ENCODE results near the gene ABCF2. TPM values are rescaled to one million over a fixed set of nuclear protein-coding genes. Genes with fewer than 3 reads are reported as not detected.

ABCF2 gene
- total and polyA plus RNA-seq, 2 of the 13 experiments (the other 11 are each of a cell fraction or from before 2014, with no cell fraction given), result 16.3 to 42.5 TPM

- TF ChIP-seq, protein P1, sequence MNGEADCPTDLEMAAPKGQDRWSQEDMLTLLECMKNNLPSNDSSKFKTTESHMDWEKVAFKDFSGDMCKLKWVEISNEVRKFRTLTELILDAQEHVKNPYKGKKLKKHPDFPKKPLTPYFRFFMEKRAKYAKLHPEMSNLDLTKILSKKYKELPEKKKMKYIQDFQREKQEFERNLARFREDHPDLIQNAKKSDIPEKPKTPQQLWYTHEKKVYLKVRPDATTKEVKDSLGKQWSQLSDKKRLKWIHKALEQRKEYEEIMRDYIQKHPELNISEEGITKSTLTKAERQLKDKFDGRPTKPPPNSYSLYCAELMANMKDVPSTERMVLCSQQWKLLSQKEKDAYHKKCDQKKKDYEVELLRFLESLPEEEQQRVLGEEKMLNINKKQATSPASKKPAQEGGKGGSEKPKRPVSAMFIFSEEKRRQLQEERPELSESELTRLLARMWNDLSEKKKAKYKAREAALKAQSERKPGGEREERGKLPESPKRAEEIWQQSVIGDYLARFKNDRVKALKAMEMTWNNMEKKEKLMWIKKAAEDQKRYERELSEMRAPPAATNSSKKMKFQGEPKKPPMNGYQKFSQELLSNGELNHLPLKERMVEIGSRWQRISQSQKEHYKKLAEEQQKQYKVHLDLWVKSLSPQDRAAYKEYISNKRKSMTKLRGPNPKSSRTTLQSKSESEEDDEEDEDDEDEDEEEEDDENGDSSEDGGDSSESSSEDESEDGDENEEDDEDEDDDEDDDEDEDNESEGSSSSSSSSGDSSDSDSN (CRISPR knock-in tag; IDR thresholded peaks at IDR 0.05), result no peak
- TF ChIP-seq ZNF430 (CRISPR knock-in tag; IDR thresholded peaks at IDR 0.05), result no peak
- TF ChIP-seq CENPBD1 (CRISPR knock-in tag; IDR thresholded peaks at IDR 0.05; ENCODE audit: borderline replicate concordance, low read depth), result no peak
- TF ChIP-seq ELK4 (CRISPR knock-in tag; IDR thresholded peaks at IDR 0.05; ENCODE audit: borderline replicate concordance), result no peak
- no peak for TF ChIP-seq ZMAT3 (CRISPR knock-in tag; conservative IDR thresholded peaks at IDR 0.05)
- TF ChIP-seq ZSCAN21 (CRISPR knock-in tag; IDR thresholded peaks at IDR 0.05; ENCODE audit: borderline replicate concordance), result no peak
- peak; percentile 33; the same call in 1 of the 2 replicates for TF ChIP-seq GABPB1 (CRISPR knock-in tag; IDR thresholded peaks at IDR 0.05)
- peak; percentile 61 for TF ChIP-seq RAD21 (CRISPR knock-in tag; IDR thresholded peaks at IDR 0.05)
- no peak for TF ChIP-seq NFRKB (IDR thresholded peaks at IDR 0.05)
- no peak for TF ChIP-seq CREB1 (IDR thresholded peaks at IDR 0.05)
- no peak for TF ChIP-seq CREB1 (CRISPR knock-in tag; IDR thresholded peaks at IDR 0.05)
- TF ChIP-seq ZNF605 (CRISPR knock-in tag; IDR thresholded peaks at IDR 0.05), result no peak
- no peak for TF ChIP-seq KLF15 (CRISPR knock-in tag; IDR thresholded peaks at IDR 0.05; ENCODE audit: borderline replicate concordance)
- TF ChIP-seq GLI4 (CRISPR knock-in tag; IDR thresholded peaks at IDR 0.05; ENCODE audit: borderline replicate concordance), result no peak
- TF ChIP-seq ZNF205 (CRISPR knock-in tag; IDR thresholded peaks at IDR 0.05), result no peak
- no peak for TF ChIP-seq MAF1 (CRISPR knock-in tag; IDR thresholded peaks at IDR 0.05; ENCODE audit: borderline replicate concordance)
- no peak for TF ChIP-seq PAX8 (CRISPR knock-in tag; IDR thresholded peaks at IDR 0.05; ENCODE audit: borderline replicate concordance)
- TF ChIP-seq ARID5B (CRISPR knock-in tag; IDR thresholded peaks at IDR 0.05), result no peak
- no peak for TF ChIP-seq ZNF546 (CRISPR knock-in tag; conservative IDR thresholded peaks at IDR 0.05)
- no peak for TF ChIP-seq SYNCRIP (IDR thresholded peaks at IDR 0.05; ENCODE audit: insufficient read depth, low read depth, low read length)
- no peak for TF ChIP-seq SP5 (CRISPR knock-in tag; IDR thresholded peaks at IDR 0.05; ENCODE audit: borderline replicate concordance, low read depth)
- TF ChIP-seq STAG1 (CRISPR knock-in tag; IDR thresholded peaks at IDR 0.05), result peak; percentile 29
- no peak for TF ChIP-seq CHD4 (IDR thresholded peaks at IDR 0.05; ENCODE audit: borderline replicate concordance, low read length)
- TF ChIP-seq HNRNPL (IDR thresholded peaks at IDR 0.05; ENCODE audit: low read depth, low read length), result 0 out of 2 replicates have a peak, but pooled peaks have one; percentile 56
These were observed 18.5 kb upstream of the ABCF2 start (continued) for GRCh38 chr7:151245360-151246101.
